Measurements from ENCODE around the gene COQ9.
A peak's percentile ranks its signal among the peaks of the same experiment; 100 is the strongest.

The COQ9 gene

GRCh38 chr16:57472665-57473060 lies 25.4 kb downstream of the COQ9 start:
- Histone ChIP-seq H3K4me3 (ENCODE audit: low read depth, low read length) (no peak overlapping the region; the same call in 1 of the 2 replicates), H3K27ac (ENCODE audit: low read depth, low read length) (peak overlapping the region; percentile 88), H3K9ac (ENCODE audit: low read depth, low read length) (peak overlapping the region; percentile 42; the same call in 1 of the 2 replicates), H3K27me3 (ENCODE audit: control insufficient read depth, insufficient read depth, low read length) (no peaks in the 10 kb centered on the region), H3K36me3 (ENCODE audit: control insufficient read depth, insufficient read depth, low read length) (peaks cover 61% of the 10 kb centered on the region), H3K9me3 (ENCODE audit: control insufficient read depth, insufficient read depth, low read length) (no peaks in the 10 kb centered on the region), H3K4me1 (ENCODE audit: control insufficient read depth, insufficient read depth, low read length) (peaks cover 45% of the 10 kb centered on the region)

- no peak overlapping the region for H3K4me3 ChIP-seq (ENCODE audit: low read depth, low read length)
- H3K36me3 ChIP-seq (ENCODE audit: control insufficient read depth, insufficient read depth, low read length), result peaks cover 54% of the 10 kb centered on the region
- no peaks in the 10 kb centered on the region for H3K9me3 ChIP-seq (ENCODE audit: control insufficient read depth, insufficient read depth, low read length)
- H3K9ac ChIP-seq (ENCODE audit: low read depth, low read length), result no peak overlapping the region
- no peak overlapping the region for H3K27ac ChIP-seq (ENCODE audit: low read depth, low read length)
- 0 out of 2 replicates have a peak, but pooled peaks cover under 1% of the 10 kb centered on the region for H3K27me3 ChIP-seq (ENCODE audit: control insufficient read depth, insufficient read depth, low read length)
- H3K4me1 ChIP-seq (ENCODE audit: control insufficient read depth, insufficient read depth, low read length), result peaks cover 48% of the 10 kb centered on the region
These were observed 26.0 kb downstream of the COQ9 start for GRCh38 chr16:57473176-57473840.

GRCh38 chr16:57473906-57474305 lies 26.6 kb downstream of the COQ9 start:
- Histone ChIP-seq H3K9me3 (ENCODE audit: control insufficient read depth, insufficient read depth, low read length) (no peaks in the 10 kb centered on the region), H3K9ac (ENCODE audit: low read depth, low read length) (no peak overlapping the region), H3K27me3 (ENCODE audit: control insufficient read depth, insufficient read depth, low read length) (peaks cover 6% of the 10 kb centered on the region), H3K4me3 (ENCODE audit: low read depth, low read length) (no peak overlapping the region), H3K36me3 (ENCODE audit: control insufficient read depth, insufficient read depth, low read length) (peaks cover 48% of the 10 kb centered on the region), H3K27ac (ENCODE audit: low read depth, low read length) (no peak overlapping the region), H3K4me1 (ENCODE audit: control insufficient read depth, insufficient read depth, low read length) (peaks cover 49% of the 10 kb centered on the region)

GRCh38 chr16:57474671-57475661 lies 27.7 kb downstream of the COQ9 start:
- Histone ChIP-seq H3K9ac (ENCODE audit: low read depth, low read length) (no peak overlapping the region), H3K27ac (ENCODE audit: low read depth, low read length) (no peak overlapping the region), H3K4me1 (ENCODE audit: control insufficient read depth, insufficient read depth, low read length) (peaks cover 52% of the 10 kb centered on the region), H3K27me3 (ENCODE audit: control insufficient read depth, insufficient read depth, low read length) (peaks cover 10% of the 10 kb centered on the region), H3K36me3 (ENCODE audit: control insufficient read depth, insufficient read depth, low read length) (peaks cover 38% of the 10 kb centered on the region), H3K9me3 (ENCODE audit: control insufficient read depth, insufficient read depth, low read length) (no peaks in the 10 kb centered on the region), H3K4me3 (ENCODE audit: low read depth, low read length) (no peak overlapping the region)

- peaks cover 49% of the 10 kb centered on the region for H3K4me1 ChIP-seq (ENCODE audit: control insufficient read depth, insufficient read depth, low read length)
- no peaks in the 10 kb centered on the region for H3K9me3 ChIP-seq (ENCODE audit: control insufficient read depth, insufficient read depth, low read length)
- H3K27me3 ChIP-seq (ENCODE audit: control insufficient read depth, insufficient read depth, low read length), result peaks cover 10% of the 10 kb centered on the region
- H3K27ac ChIP-seq (ENCODE audit: low read depth, low read length), result peak overlapping the region; percentile 43
- peaks cover 29% of the 10 kb centered on the region for H3K36me3 ChIP-seq (ENCODE audit: control insufficient read depth, insufficient read depth, low read length)
- H3K9ac ChIP-seq (ENCODE audit: low read depth, low read length), result no peak overlapping the region
- no peak overlapping the region; the same call in 1 of the 2 replicates for H3K4me3 ChIP-seq (ENCODE audit: low read depth, low read length)
These were observed 28.5 kb downstream of the COQ9 start for GRCh38 chr16:57475711-57476339.

- Histone ChIP-seq H3K9me3 (ENCODE audit: control insufficient read depth, insufficient read depth, low read length) (no peaks in the 10 kb centered on the region), H3K27me3 (ENCODE audit: control insufficient read depth, insufficient read depth, low read length) (peaks cover 10% of the 10 kb centered on the region), H3K4me1 (ENCODE audit: control insufficient read depth, insufficient read depth, low read length) (peaks cover 41% of the 10 kb centered on the region), H3K9ac (ENCODE audit: low read depth, low read length) (no peak overlapping the region), H3K27ac (ENCODE audit: low read depth, low read length) (no peak overlapping the region), H3K36me3 (ENCODE audit: control insufficient read depth, insufficient read depth, low read length) (peaks cover 21% of the 10 kb centered on the region; the same call in 1 of the 2 replicates), H3K4me3 (ENCODE audit: low read depth, low read length) (no peak overlapping the region)
These were observed 29.5 kb downstream of the COQ9 start for GRCh38 chr16:57476546-57477410.

- Histone ChIP-seq H3K9ac (ENCODE audit: low read depth, low read length) (no peak overlapping the region), H3K4me1 (ENCODE audit: control insufficient read depth, insufficient read depth, low read length) (peaks cover 32% of the 10 kb centered on the region), H3K4me3 (ENCODE audit: low read depth, low read length) (no peak overlapping the region), H3K36me3 (ENCODE audit: control insufficient read depth, insufficient read depth, low read length) (peaks cover 18% of the 10 kb centered on the region; the same call in 1 of the 2 replicates), H3K27me3 (ENCODE audit: control insufficient read depth, insufficient read depth, low read length) (peaks cover 10% of the 10 kb centered on the region), H3K9me3 (ENCODE audit: control insufficient read depth, insufficient read depth, low read length) (no peaks in the 10 kb centered on the region), H3K27ac (ENCODE audit: low read depth, low read length) (no peak overlapping the region)
These were observed 30.4 kb downstream of the COQ9 start for GRCh38 chr16:57477531-57478202.

- H3K4me1 ChIP-seq (ENCODE audit: control insufficient read depth, insufficient read depth, low read length), result peaks cover 24% of the 10 kb centered on the region
- H3K9me3 ChIP-seq (ENCODE audit: control insufficient read depth, insufficient read depth, low read length), result no peaks in the 10 kb centered on the region
- H3K36me3 ChIP-seq (ENCODE audit: control insufficient read depth, insufficient read depth, low read length), result peaks cover 9% of the 10 kb centered on the region; the same call in 1 of the 2 replicates
- no peak overlapping the region for H3K9ac ChIP-seq (ENCODE audit: low read depth, low read length)
- H3K4me3 ChIP-seq (ENCODE audit: low read depth, low read length), result peak overlapping the region; percentile 63
- H3K27me3 ChIP-seq (ENCODE audit: control insufficient read depth, insufficient read depth, low read length), result peaks cover 10% of the 10 kb centered on the region
- no peak overlapping the region for H3K27ac ChIP-seq (ENCODE audit: low read depth, low read length)
These were observed 31.3 kb downstream of the COQ9 start for GRCh38 chr16:57478396-57479204.

- Histone ChIP-seq H3K27me3 (ENCODE audit: control insufficient read depth, insufficient read depth, low read length) (peaks cover 10% of the 10 kb centered on the region), H3K27ac (ENCODE audit: low read depth, low read length) (no peak overlapping the region), H3K36me3 (ENCODE audit: control insufficient read depth, insufficient read depth, low read length) (0 out of 2 replicates have a peak, but pooled peaks cover 2% of the 10 kb centered on the region), H3K4me3 (ENCODE audit: low read depth, low read length) (peak overlapping the region; percentile 63), H3K9ac (ENCODE audit: low read depth, low read length) (no peak overlapping the region), H3K9me3 (ENCODE audit: control insufficient read depth, insufficient read depth, low read length) (no peaks in the 10 kb centered on the region), H3K4me1 (ENCODE audit: control insufficient read depth, insufficient read depth, low read length) (peaks cover 24% of the 10 kb centered on the region)
These were observed 32.1 kb downstream of the COQ9 start for GRCh38 chr16:57479205-57479975.
